ENCODE measurements around the gene FAM222A. TPM values are rescaled to one million over a fixed set of nuclear protein-coding genes. Genes with fewer than 3 reads are reported as not detected.

Gene FAM222A
- total RNA-seq, 1 experiment from 2014 or later = 3.1 TPM

DNA sequence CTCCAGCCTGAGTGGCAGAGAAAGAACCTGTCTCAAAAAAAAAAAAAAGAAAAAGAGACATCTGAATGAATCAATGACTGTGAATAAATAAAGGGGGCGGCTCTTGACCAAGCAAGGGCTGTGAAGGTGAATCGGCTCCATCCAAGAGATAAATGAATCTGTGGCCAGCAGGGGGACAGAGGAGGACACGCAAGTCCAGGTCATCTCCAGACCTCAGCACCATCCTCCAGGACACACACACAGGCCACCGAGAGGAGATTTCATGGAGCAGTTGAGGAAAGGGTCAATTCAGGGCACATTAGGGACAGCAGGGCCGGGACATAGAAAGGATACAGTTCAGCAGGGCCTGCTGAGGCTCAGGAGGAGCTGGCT lies 98.0 kb downstream of the FAM222A start:
- no peaks in the 10 kb centered on the region for H3K27me3 ChIP-seq (ENCODE audit: insufficient read depth, low read depth)
- H3K4me1 ChIP-seq (replicated peaks; ENCODE audit: insufficient read depth) = no peaks in the 10 kb centered on the region
- intact Hi-C loops (cut with micrococcal nuclease; ENCODE audit: unreplicated experiment) = no loop called here
- TF ChIP-seq, protein P1, sequence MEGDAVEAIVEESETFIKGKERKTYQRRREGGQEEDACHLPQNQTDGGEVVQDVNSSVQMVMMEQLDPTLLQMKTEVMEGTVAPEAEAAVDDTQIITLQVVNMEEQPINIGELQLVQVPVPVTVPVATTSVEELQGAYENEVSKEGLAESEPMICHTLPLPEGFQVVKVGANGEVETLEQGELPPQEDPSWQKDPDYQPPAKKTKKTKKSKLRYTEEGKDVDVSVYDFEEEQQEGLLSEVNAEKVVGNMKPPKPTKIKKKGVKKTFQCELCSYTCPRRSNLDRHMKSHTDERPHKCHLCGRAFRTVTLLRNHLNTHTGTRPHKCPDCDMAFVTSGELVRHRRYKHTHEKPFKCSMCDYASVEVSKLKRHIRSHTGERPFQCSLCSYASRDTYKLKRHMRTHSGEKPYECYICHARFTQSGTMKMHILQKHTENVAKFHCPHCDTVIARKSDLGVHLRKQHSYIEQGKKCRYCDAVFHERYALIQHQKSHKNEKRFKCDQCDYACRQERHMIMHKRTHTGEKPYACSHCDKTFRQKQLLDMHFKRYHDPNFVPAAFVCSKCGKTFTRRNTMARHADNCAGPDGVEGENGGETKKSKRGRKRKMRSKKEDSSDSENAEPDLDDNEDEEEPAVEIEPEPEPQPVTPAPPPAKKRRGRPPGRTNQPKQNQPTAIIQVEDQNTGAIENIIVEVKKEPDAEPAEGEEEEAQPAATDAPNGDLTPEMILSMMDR (conservative IDR thresholded peaks at IDR 0.05) = peak; percentile 29; the same call in 1 of the 2 replicates
- no peak for TF ChIP-seq EZH2 (IDR thresholded peaks at IDR 0.05; ENCODE audit: low read depth)
- no peak overlapping the region for H3K27ac ChIP-seq
- H3K36me3 ChIP-seq (ENCODE audit: low read depth) = no peaks in the 10 kb centered on the region
- no peaks in the 10 kb centered on the region for H3K9me3 ChIP-seq (ENCODE audit: insufficient read depth, low read depth)
- no peak overlapping the region for H2AFZ ChIP-seq
- no peaks in the 10 kb centered on the region for H4K20me1 ChIP-seq (ENCODE audit: insufficient read depth)
- ChIA-PET CTCF (interaction anchor here (0.6 kb wide), 1 partner anchor 48 kb away, joined by 5 read pairs; no protein-coding TSS in a partner anchor), POLR2A (ENCODE audit: unreplicated experiment) (no interaction called here)
- no peaks in the 10 kb centered on the region for H3F3A ChIP-seq (ENCODE audit: insufficient read depth, low read depth)
- no peaks in the 10 kb centered on the region for H3K9me2 ChIP-seq (ENCODE audit: insufficient read depth)
- BruUV-seq (replicated peaks) = no TSS peak
- no peak for DNase-seq
- no peak overlapping the region for H3K4me3 ChIP-seq
- no peak overlapping the region for H3K4me2 ChIP-seq
- H3K79me2 ChIP-seq (ENCODE audit: low read depth) = no peaks in the 10 kb centered on the region

- intact Hi-C loops (cut with micrococcal nuclease; ENCODE audit: unreplicated experiment) = no loop called here
- Histone ChIP-seq H4K20me1 (ENCODE audit: insufficient read depth) (no peaks in the 10 kb centered on the region), H3K27me3 (ENCODE audit: insufficient read depth, low read depth) (no peaks in the 10 kb centered on the region), H3K9me3 (ENCODE audit: insufficient read depth, low read depth) (no peaks in the 10 kb centered on the region), H3K36me3 (ENCODE audit: low read depth) (no peaks in the 10 kb centered on the region), H3K4me3 (no peak overlapping the region), H3K79me2 (ENCODE audit: low read depth) (no peaks in the 10 kb centered on the region), H2AFZ (no peak overlapping the region), H3K27ac (no peak overlapping the region), H3K4me2 (no peak overlapping the region), H3F3A (ENCODE audit: insufficient read depth, low read depth) (peaks cover 8% of the 10 kb centered on the region), H3K4me1 (replicated peaks; ENCODE audit: insufficient read depth) (peaks cover 6% of the 10 kb centered on the region; the same call in 1 of the 2 replicates), H3K9me2 (ENCODE audit: insufficient read depth) (no peaks in the 10 kb centered on the region)
- no peak for TF ChIP-seq EZH2 (IDR thresholded peaks at IDR 0.05; ENCODE audit: low read depth)
- TF ChIP-seq, protein P1 (conservative IDR thresholded peaks at IDR 0.05) = no peak
- DNase-seq = no peak
- no TSS peak for BruUV-seq (replicated peaks)
- POLR2A ChIA-PET (ENCODE audit: unreplicated experiment) = no interaction called here
- CTCF ChIA-PET = no interaction called here
These were observed 100.3 kb downstream of the FAM222A start for GRCh38 chr12:109813810-109814416.

- Histone ChIP-seq H3K4me1 (replicated peaks; ENCODE audit: insufficient read depth) (peaks cover 11% of the 10 kb centered on the region; the same call in 1 of the 2 replicates), H3F3A (ENCODE audit: insufficient read depth, low read depth) (peaks cover 8% of the 10 kb centered on the region), H3K4me2 (no peak overlapping the region), H3K9me2 (ENCODE audit: insufficient read depth) (no peaks in the 10 kb centered on the region), H4K20me1 (ENCODE audit: insufficient read depth) (no peaks in the 10 kb centered on the region), H3K27ac (no peak overlapping the region), H3K9me3 (ENCODE audit: insufficient read depth, low read depth) (no peaks in the 10 kb centered on the region), H3K79me2 (ENCODE audit: low read depth) (no peaks in the 10 kb centered on the region), H3K4me3 (no peak overlapping the region), H3K27me3 (ENCODE audit: insufficient read depth, low read depth) (no peaks in the 10 kb centered on the region), H3K36me3 (ENCODE audit: low read depth) (no peaks in the 10 kb centered on the region), H2AFZ (no peak overlapping the region)
- ChIA-PET POLR2A (ENCODE audit: unreplicated experiment) (no interaction called here), CTCF (no interaction called here)
- BruUV-seq (replicated peaks) = no TSS peak
- intact Hi-C loops (cut with micrococcal nuclease; ENCODE audit: unreplicated experiment) = no loop called here
- no peak for DNase-seq
- no peak for TF ChIP-seq EZH2 (IDR thresholded peaks at IDR 0.05; ENCODE audit: low read depth)
- TF ChIP-seq, protein P1 (conservative IDR thresholded peaks at IDR 0.05) = no peak
These were observed 101.0 kb downstream of the FAM222A start for GRCh38 chr12:109814600-109815150.

Measured in PC-9 (cell line).